Neural progenitor cell (in vitro differentiated cells): ENCODE data around the gene CCDC93. TPM values are rescaled to one million over a fixed set of nuclear protein-coding genes. Genes with fewer than 3 reads are reported as not detected.
A peak's percentile ranks its signal among the peaks of the same experiment; 100 is the strongest.

Experiments
- DNase-seq: peaks from one replicate; pipeline ENCODE4 v3.0.0-alpha.2; 2016; ENCODE audit warnings: low spot score
- H2AFZ ChIP-seq: fragments of 200-600 bp; sonication (generic); replicated peaks from 2 replicates; pipeline ENCODE4 v1.6.1; 2016; ENCODE audit warnings: antibody characterized with exemption
- H3F3A ChIP-seq: fragments of 200-600 bp; sonication (generic); 2 replicates; pipeline ENCODE4 v1.6.1; 2016; ENCODE audit warnings: antibody characterized with exemption, low read depth
- H3K27ac ChIP-seq: fragments of 200-600 bp; sonication (generic); 2 replicates; pipeline ENCODE4 v1.5.1; 2016; ENCODE audit warnings: mild to moderate bottlenecking
- H3K27me3 ChIP-seq: fragments of 200-600 bp; sonication (generic); 2 replicates; pipeline ENCODE4 v1.6.1; 2016; ENCODE audit warnings: mild to moderate bottlenecking, moderate library complexity
- H3K36me3 ChIP-seq: fragments of 200-600 bp; sonication (generic); 2 replicates; pipeline ENCODE4 v1.5.1; 2016
- H3K4me1 ChIP-seq: fragments of 200-600 bp; sonication (generic); 2 replicates; pipeline ENCODE4 v1.6.1; 2016; ENCODE audit warnings: mixed run types
- H3K4me2 ChIP-seq: fragments of 200-600 bp; sonication (generic); 2 replicates; pipeline ENCODE4 v1.6.1; 2016
- H3K4me3 ChIP-seq: fragments of 200-600 bp; sonication (generic); 2 replicates; pipeline ENCODE4 v1.5.1; 2016
- H3K79me2 ChIP-seq: fragments of 200-600 bp; sonication (generic); 2 replicates; pipeline ENCODE4 v1.6.1; 2016; ENCODE audit warnings: low read depth
- H3K9ac ChIP-seq: fragments of 200-600 bp; sonication (generic); 2 replicates; pipeline ENCODE4 v1.6.1; 2016
- H3K9me3 ChIP-seq: fragments of 200-600 bp; sonication (generic); 2 replicates; pipeline ENCODE4 v1.5.1; 2016; ENCODE audit warnings: low read depth
- H4K20me1 ChIP-seq: fragments of 200-600 bp; sonication (generic); 2 replicates; pipeline ENCODE4 v1.6.1; 2016; ENCODE audit warnings: low read depth
- H3K27ac Mint-ChIP-seq: 3 replicates; pipeline ENCODE4 v1.8.0; 2021; ENCODE audit warnings: mixed read lengths
- H3K27me3 Mint-ChIP-seq: 2 replicates; pipeline ENCODE4 v1.8.0; 2022; ENCODE audit warnings: low read depth, mild to moderate bottlenecking, inconsistent platforms, moderate library complexity, mixed read lengths; ENCODE audit not compliant: insufficient read depth
- H3K36me3 Mint-ChIP-seq: 3 replicates; pipeline ENCODE4 v1.8.0; 2021; ENCODE audit warnings: mixed read lengths
- H3K4me1 Mint-ChIP-seq: 3 replicates; pipeline ENCODE4 v1.8.0; 2021; ENCODE audit warnings: mixed read lengths
- H3K4me3 Mint-ChIP-seq: 3 replicates; pipeline ENCODE4 v1.8.0; 2021; ENCODE audit warnings: mild to moderate bottlenecking, moderate library complexity, mixed read lengths
- H3K9me3 Mint-ChIP-seq: 3 replicates; pipeline ENCODE4 v1.8.0; 2020; ENCODE audit warnings: mixed read lengths
- EZH2 ChIP-seq: fragments of 200-600 bp; sonication (generic); IDR thresholded peaks from 2 replicates; pipeline ENCODE4 v1.6.1; 2017; ENCODE audit warnings: antibody characterized with exemption, mild to moderate bottlenecking, moderate library complexity
- EZH2phosphoT487 ChIP-seq: fragments of 200-600 bp; sonication (generic); IDR thresholded peaks from 2 replicates; pipeline ENCODE4 v1.6.1; 2017; ENCODE audit warnings: antibody characterized with exemption
- total RNA-seq: library from RNA; depleted of rRNA; stranded (reverse); fragments of >200 nt; gene quantifications from 2 replicates; pipeline ENCODE4 v1.2.3, GENCODE V29; 2015; ENCODE audit warnings: low replicate concordance
- TF ChIP-seq, protein P1 (sequence below): fragments of 200-600 bp; sonication (generic); IDR thresholded peaks from 2 replicates; pipeline ENCODE4 v1.5.1; 2017; ENCODE audit warnings: antibody characterized with exemption, mild to moderate bottlenecking

CCDC93 gene
- total RNA-seq, 1 donor from 2014 or later = 21.0 TPM

DNA sequence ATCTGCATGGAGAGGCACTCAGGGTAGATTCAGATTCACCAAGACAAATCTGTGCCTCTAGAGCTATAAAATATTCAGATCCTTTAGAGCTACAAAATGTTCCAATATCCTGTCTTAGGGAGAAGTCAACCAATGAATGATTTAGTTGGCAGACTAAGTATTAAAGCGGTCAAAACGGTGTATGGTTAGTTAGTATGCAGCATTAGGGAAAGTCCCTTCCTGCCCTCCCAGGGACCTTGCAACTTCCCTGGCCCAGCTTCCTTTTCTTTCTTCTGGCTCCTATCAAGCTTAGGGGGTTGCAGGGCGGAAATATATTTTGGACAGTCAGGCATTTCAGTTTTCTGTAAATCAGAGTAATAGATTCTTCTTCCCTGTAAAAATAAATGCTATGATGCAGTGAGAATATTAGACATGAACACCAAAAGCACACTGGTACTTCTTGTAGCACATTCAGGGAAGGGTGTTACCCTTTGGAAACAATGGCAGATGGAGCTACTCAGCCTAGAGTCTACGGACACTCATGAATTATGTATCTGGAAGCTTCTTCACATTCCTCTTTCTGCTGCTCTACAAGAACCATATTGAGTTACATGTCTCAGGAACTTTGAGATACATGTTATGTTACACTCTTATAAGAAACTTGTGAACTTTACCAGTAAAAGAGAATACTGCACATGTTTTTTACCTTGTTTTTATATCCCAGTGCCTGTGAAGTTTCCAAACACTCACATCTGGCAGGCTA, 45.7 kb downstream of the CCDC93 start:
- Histone ChIP-seq H3K27me3 (no peaks in the 10 kb centered on the region), H3K4me1 (peaks cover 32% of the 10 kb centered on the region), H3K4me3 (no peak overlapping the region), H4K20me1 (no peaks in the 10 kb centered on the region), H3K36me3 (no peaks in the 10 kb centered on the region), H2AFZ (no peak overlapping the region), H3K9me3 (no peaks in the 10 kb centered on the region), H3K9ac (no peak overlapping the region), H3K4me2 (no peak overlapping the region), H3F3A (peaks cover 15% of the 10 kb centered on the region), H3K79me2 (no peaks in the 10 kb centered on the region), H3K27ac (no peak overlapping the region)
- Mint-ChIP-seq H3K27ac (no peak overlapping the region), H3K27me3 (no peaks in the 10 kb centered on the region), H3K36me3 (peaks cover 6% of the 10 kb centered on the region), H3K4me3 (no peak overlapping the region), H3K4me1 (peaks cover 12% of the 10 kb centered on the region), H3K9me3 (no peaks in the 10 kb centered on the region)
- DNase-seq = no peak
- TF ChIP-seq EZH2phosphoT487 = no peak
- TF ChIP-seq, protein P1, sequence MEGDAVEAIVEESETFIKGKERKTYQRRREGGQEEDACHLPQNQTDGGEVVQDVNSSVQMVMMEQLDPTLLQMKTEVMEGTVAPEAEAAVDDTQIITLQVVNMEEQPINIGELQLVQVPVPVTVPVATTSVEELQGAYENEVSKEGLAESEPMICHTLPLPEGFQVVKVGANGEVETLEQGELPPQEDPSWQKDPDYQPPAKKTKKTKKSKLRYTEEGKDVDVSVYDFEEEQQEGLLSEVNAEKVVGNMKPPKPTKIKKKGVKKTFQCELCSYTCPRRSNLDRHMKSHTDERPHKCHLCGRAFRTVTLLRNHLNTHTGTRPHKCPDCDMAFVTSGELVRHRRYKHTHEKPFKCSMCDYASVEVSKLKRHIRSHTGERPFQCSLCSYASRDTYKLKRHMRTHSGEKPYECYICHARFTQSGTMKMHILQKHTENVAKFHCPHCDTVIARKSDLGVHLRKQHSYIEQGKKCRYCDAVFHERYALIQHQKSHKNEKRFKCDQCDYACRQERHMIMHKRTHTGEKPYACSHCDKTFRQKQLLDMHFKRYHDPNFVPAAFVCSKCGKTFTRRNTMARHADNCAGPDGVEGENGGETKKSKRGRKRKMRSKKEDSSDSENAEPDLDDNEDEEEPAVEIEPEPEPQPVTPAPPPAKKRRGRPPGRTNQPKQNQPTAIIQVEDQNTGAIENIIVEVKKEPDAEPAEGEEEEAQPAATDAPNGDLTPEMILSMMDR = no peak
- no peak for TF ChIP-seq EZH2

DNA sequence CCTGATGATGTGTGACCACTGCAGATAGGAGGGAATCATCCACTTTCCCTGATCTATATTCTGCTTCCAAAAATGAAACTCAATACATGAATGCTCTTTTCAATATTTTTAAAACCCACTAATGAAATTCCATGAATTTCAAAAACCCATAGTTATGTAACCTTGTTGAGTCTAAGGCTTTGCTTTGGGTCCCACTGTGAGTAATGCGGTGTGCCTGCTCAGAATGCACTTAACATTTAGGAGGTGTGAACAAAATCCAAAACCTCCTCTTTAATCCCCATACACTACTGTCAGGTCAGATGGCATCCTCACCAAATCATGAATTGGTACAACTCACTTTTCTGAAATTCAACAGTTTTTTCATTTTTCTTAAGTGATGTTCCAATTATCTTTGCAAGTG, 50.4 kb downstream of the CCDC93 start:
- Histone ChIP-seq H2AFZ (no peak overlapping the region), H3K4me1 (peaks cover 32% of the 10 kb centered on the region), H3K9me3 (no peaks in the 10 kb centered on the region), H3K4me3 (no peak overlapping the region), H3K79me2 (no peaks in the 10 kb centered on the region), H3F3A (peaks cover 15% of the 10 kb centered on the region), H3K9ac (no peak overlapping the region), H3K36me3 (no peaks in the 10 kb centered on the region), H3K27ac (peak overlapping the region; percentile 75), H3K4me2 (peak overlapping the region; percentile 59), H4K20me1 (no peaks in the 10 kb centered on the region), H3K27me3 (no peaks in the 10 kb centered on the region)
- no peaks in the 10 kb centered on the region for H3K27me3 Mint-ChIP-seq
- peaks cover 9% of the 10 kb centered on the region for H3K4me1 Mint-ChIP-seq
- H3K4me3 Mint-ChIP-seq = no peak overlapping the region
- TF ChIP-seq EZH2 = no peak
- TF ChIP-seq, protein P1 = no peak
- no peak for TF ChIP-seq EZH2phosphoT487
- DNase-seq = no peak
- no peaks in the 10 kb centered on the region for H3K9me3 Mint-ChIP-seq
- peaks cover 1% of the 10 kb centered on the region for H3K36me3 Mint-ChIP-seq
- no peak overlapping the region for H3K27ac Mint-ChIP-seq

DNA sequence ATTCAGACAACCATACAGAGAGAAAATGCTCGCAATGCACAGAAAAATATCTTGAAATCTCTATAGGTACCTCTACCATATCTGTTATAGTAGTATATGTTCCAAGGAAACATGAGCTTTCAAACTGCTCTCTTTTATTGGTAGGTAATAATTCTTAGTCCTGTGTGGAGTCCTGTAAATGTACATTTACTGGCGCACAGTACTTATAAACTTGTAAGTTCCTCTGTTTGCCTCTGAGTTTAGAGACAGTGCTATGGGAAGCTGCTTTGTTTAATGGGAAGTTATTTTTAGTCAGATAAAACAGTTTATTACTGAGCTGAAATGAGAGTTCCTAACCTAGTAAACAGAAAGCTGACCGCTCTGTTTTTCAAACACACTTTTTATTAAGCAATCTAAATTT, 52.7 kb downstream of the CCDC93 start:
- no peak overlapping the region for H3K27ac Mint-ChIP-seq
- Histone ChIP-seq H3K27ac (no peak overlapping the region), H3K4me1 (peaks cover 30% of the 10 kb centered on the region), H2AFZ (no peak overlapping the region), H3F3A (peaks cover 15% of the 10 kb centered on the region), H4K20me1 (no peaks in the 10 kb centered on the region), H3K9me3 (no peaks in the 10 kb centered on the region), H3K79me2 (no peaks in the 10 kb centered on the region), H3K4me2 (no peak overlapping the region), H3K36me3 (no peaks in the 10 kb centered on the region), H3K27me3 (no peaks in the 10 kb centered on the region), H3K4me3 (no peak overlapping the region), H3K9ac (no peak overlapping the region)
- H3K4me1 Mint-ChIP-seq = peaks cover 5% of the 10 kb centered on the region
- H3K9me3 Mint-ChIP-seq = no peaks in the 10 kb centered on the region
- no peaks in the 10 kb centered on the region for H3K27me3 Mint-ChIP-seq
- TF ChIP-seq EZH2 (no peak), EZH2phosphoT487 (no peak)
- TF ChIP-seq, protein P1 = no peak
- no peak overlapping the region for H3K4me3 Mint-ChIP-seq
- peaks cover 14% of the 10 kb centered on the region for H3K36me3 Mint-ChIP-seq
- DNase-seq = no peak
